ENCODE data around the gene RTN4RL1. TPM values are rescaled to one million over a fixed set of nuclear protein-coding genes. Genes with fewer than 3 reads are reported as not detected.

The RTN4RL1 gene
- total RNA-seq, 3 donors from 2014 or later (not counting 1 experiment from before 2014, with no cell fraction given) = 0.15 to 0.23 TPM; not detected in 1

- no peak for TF ChIP-seq CTCF (IDR thresholded peaks at IDR 0.05)
These were observed 47.3 kb downstream of the RTN4RL1 start for GRCh38 chr17:1977583-1978395.

GRCh38 chr17:1976683-1977064 is 48.5 kb downstream of the RTN4RL1 start:
- WGBS (ENCODE audit: insufficient coverage) = 93% methylated on average over 5 of the region's 5 CpGs
- H3K27me3 Mint-ChIP-seq (ENCODE audit: low read depth in 2 of 2) = peaks cover 23 to 28% of the 10 kb centered on the region in 2 donors
- no peak overlapping the region for H3K4me3 ChIP-seq (ENCODE audit: low read length)
- no peak overlapping the region for H3K4me3 Mint-ChIP-seq
- no peak overlapping the region for H3K27ac Mint-ChIP-seq
- no peak overlapping the region for H3K27ac ChIP-seq (ENCODE audit: low read length)
- H3K4me1 ChIP-seq (ENCODE audit: control insufficient read depth, insufficient read depth, low read length) = no peaks in the 10 kb centered on the region
- H3K36me3 ChIP-seq (ENCODE audit: control insufficient read depth, insufficient read depth, low read length) = no peaks in the 10 kb centered on the region
- no peak for TF ChIP-seq CTCF (IDR thresholded peaks at IDR 0.05)
- no peak for DNase-seq
- no peak for ATAC-seq
- H3K9me3 Mint-ChIP-seq = no peaks in the 10 kb centered on the region
- intact Hi-C loops (cut with micrococcal nuclease) = no loop called here
- no peaks in the 10 kb centered on the region for H3K36me3 Mint-ChIP-seq
- H3K4me1 Mint-ChIP-seq = no peaks in the 10 kb centered on the region
- no peaks in the 10 kb centered on the region for H3K9me3 ChIP-seq (ENCODE audit: control insufficient read depth, insufficient read depth, low read length)
- peaks cover 8% of the 10 kb centered on the region for H3K27me3 ChIP-seq (ENCODE audit: control insufficient read depth, insufficient read depth, low read length)

More at GRCh38 chr17:1977583-1978395, 47.3 kb downstream of the RTN4RL1 start:
- intact Hi-C loops (cut with micrococcal nuclease) = no loop called here
- DNase-seq (no peak), ATAC-seq (no peak)
- Mint-ChIP-seq H3K27me3 (ENCODE audit: low read depth in 2 of 2) (peaks cover 19 to 22% of the 10 kb centered on the region in 2 donors), H3K4me3 (no peak overlapping the region), H3K9me3 (no peaks in the 10 kb centered on the region), H3K4me1 (no peaks in the 10 kb centered on the region), H3K27ac (no peak overlapping the region), H3K36me3 (no peaks in the 10 kb centered on the region)
- H3K9me3 ChIP-seq (ENCODE audit: control insufficient read depth, insufficient read depth, low read length) = no peaks in the 10 kb centered on the region
- H3K4me3 ChIP-seq (ENCODE audit: low read length) = no peak overlapping the region
- H3K27me3 ChIP-seq (ENCODE audit: control insufficient read depth, insufficient read depth, low read length) = peaks cover 8% of the 10 kb centered on the region
- WGBS (ENCODE audit: insufficient coverage) = 26% methylated on average over 54 of the region's 55 CpGs
- H3K4me1 ChIP-seq (ENCODE audit: control insufficient read depth, insufficient read depth, low read length) = no peaks in the 10 kb centered on the region
- H3K27ac ChIP-seq (ENCODE audit: low read length) = no peak overlapping the region
- no peaks in the 10 kb centered on the region for H3K36me3 ChIP-seq (ENCODE audit: control insufficient read depth, insufficient read depth, low read length)

DNA sequence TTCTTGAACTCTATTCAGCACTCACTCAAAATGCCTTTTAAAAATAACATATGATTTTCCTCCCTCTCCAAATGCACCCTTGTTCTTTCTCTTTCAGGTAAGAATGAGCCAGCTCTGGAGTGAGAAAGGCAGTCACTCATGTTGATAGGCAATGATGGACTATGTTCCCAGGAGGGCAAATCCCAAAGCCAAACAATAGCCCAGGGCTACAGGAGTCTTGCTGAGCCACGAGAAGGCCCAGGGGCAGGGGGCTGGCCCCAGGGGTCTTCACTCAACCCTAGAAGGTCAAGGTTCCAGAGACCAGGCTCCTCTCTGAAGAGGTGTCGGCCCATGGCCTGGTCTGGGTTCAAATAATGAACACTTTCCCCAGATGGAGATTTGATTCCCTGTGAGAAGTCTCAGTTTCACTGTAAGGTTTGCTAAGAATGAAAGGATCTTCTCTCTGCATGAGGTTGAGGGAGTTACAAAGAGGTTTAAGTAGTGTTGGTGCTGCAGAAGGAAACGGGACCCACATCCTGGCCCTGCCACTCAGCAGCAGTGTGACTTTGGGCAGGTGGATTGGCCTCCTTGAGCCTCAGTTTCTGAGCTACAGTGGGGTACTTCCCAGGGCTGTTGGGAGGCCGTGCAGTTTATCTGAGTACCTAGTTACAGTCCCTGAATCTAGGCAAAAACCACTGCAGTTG is 49.0 kb downstream of the RTN4RL1 start:
- peak in 1 of 2 donors; percentile 32 for DNase-seq
- no peaks in the 10 kb centered on the region for H3K9me3 Mint-ChIP-seq
- no peaks in the 10 kb centered on the region for H3K4me1 Mint-ChIP-seq
- no peak overlapping the region for H3K4me3 Mint-ChIP-seq
- Histone ChIP-seq H3K4me3 (ENCODE audit: low read length) (no peak overlapping the region), H3K4me1 (ENCODE audit: control insufficient read depth, insufficient read depth, low read length) (no peaks in the 10 kb centered on the region), H3K9me3 (ENCODE audit: control insufficient read depth, insufficient read depth, low read length) (no peaks in the 10 kb centered on the region), H3K27me3 (ENCODE audit: control insufficient read depth, insufficient read depth, low read length) (peaks cover 8% of the 10 kb centered on the region), H3K27ac (ENCODE audit: low read length) (no peak overlapping the region), H3K36me3 (ENCODE audit: control insufficient read depth, insufficient read depth, low read length) (no peaks in the 10 kb centered on the region)
- no peak overlapping the region for H3K27ac Mint-ChIP-seq
- intact Hi-C loops (cut with micrococcal nuclease) = no loop called here
- H3K36me3 Mint-ChIP-seq = no peaks in the 10 kb centered on the region
- H3K27me3 Mint-ChIP-seq (ENCODE audit: low read depth in 2 of 2) = peaks cover 25 to 31% of the 10 kb centered on the region in 2 donors
- WGBS (ENCODE audit: insufficient coverage) = 70% methylated on average over 4 of the region's 4 CpGs
- ATAC-seq = no peak
- TF ChIP-seq CTCF (IDR thresholded peaks at IDR 0.05) = no peak

Measured in natural killer cell (primary cell).